ENCODE results near the gene LMX1A. TPM values are rescaled to one million over a fixed set of nuclear protein-coding genes. Genes with fewer than 3 reads are reported as not detected.

Gene LMX1A
- total RNA-seq, 2 experiments from 2014 or later: not detected

DNA sequence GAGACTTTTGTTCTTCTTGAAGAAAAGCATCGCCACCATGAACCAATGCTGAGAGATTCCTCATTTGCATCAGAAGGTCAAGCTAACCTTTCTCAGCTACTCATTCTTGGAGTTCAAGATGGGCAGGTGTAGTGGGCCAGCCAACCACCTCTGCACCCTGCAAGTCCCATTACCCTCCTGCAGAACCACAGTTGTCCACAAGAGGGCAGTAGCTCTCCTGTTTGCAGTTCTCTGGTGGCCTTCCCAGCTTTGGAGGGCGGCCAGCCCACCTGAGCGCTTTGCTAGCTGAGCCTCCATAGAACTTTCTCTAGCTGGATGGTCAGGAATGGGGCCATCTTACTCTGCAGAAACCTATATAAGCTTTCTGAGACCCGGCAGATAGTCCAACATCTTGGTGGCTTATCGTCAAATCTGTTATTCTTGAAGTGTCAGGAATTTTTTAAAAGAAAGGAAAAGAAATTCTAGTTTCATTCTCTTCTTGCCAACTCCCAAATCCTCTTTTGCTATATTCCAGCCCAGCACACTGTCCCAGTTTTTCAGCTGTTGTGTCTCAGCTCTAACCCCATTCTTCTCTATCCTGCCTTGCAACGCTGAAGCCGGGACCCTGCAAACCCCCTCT is 11.0 kb upstream of the LMX1A start:
- ChIA-PET CTCF (interaction anchor here (0.6 to 2.1 kb wide), 14 partner anchors 9 to 548 kb away, joined by 3 to 20 read pairs (median 4); no protein-coding TSS in a partner anchor), POLR2A (interaction anchor here (1.3 kb wide), 1 partner anchor 26 kb away, joined by 3 read pairs; no protein-coding TSS in a partner anchor)
- Mint-ChIP-seq H3K27ac (no peak overlapping the region), H3K36me3 (ENCODE audit: low read depth) (no peaks in the 10 kb centered on the region), H3K4me3 (no peak overlapping the region), H3K4me1 (ENCODE audit: low read depth) (no peaks in the 10 kb centered on the region), H3K9me3 (no peaks in the 10 kb centered on the region), H3K27me3 (peaks cover 79% of the 10 kb centered on the region)
- no peak overlapping the region for H3K27ac ChIP-seq (ENCODE audit: low read depth in 1 of 2, low read length in 2 of 2)
- peaks cover 13 to 48% of the 10 kb centered on the region in 2 experiments for H3K27me3 ChIP-seq (ENCODE audit: control insufficient read depth in 1 of 2, insufficient read depth in 2 of 2, low read length in 2 of 2)
- DNase-seq: peak; percentile 59 to 84 (median 74)
- TF ChIP-seq, protein P1, sequence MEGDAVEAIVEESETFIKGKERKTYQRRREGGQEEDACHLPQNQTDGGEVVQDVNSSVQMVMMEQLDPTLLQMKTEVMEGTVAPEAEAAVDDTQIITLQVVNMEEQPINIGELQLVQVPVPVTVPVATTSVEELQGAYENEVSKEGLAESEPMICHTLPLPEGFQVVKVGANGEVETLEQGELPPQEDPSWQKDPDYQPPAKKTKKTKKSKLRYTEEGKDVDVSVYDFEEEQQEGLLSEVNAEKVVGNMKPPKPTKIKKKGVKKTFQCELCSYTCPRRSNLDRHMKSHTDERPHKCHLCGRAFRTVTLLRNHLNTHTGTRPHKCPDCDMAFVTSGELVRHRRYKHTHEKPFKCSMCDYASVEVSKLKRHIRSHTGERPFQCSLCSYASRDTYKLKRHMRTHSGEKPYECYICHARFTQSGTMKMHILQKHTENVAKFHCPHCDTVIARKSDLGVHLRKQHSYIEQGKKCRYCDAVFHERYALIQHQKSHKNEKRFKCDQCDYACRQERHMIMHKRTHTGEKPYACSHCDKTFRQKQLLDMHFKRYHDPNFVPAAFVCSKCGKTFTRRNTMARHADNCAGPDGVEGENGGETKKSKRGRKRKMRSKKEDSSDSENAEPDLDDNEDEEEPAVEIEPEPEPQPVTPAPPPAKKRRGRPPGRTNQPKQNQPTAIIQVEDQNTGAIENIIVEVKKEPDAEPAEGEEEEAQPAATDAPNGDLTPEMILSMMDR (IDR thresholded peaks at IDR 0.05): peak; percentile 97
- peaks cover 6% of the 10 kb centered on the region for H3K4me1 ChIP-seq (ENCODE audit: insufficient read depth, low read length)
- intact Hi-C loops (cut with DNase I, micrococcal nuclease): loop anchor here in 1 of 2 experiments (1.0 kb wide), 1 partner anchor 226 kb away; no protein-coding TSS in a partner anchor
- no peak overlapping the region for H3K4me3 ChIP-seq (ENCODE audit: low read length)
- H3K36me3 ChIP-seq (ENCODE audit: insufficient read depth, low read length): no peaks in the 10 kb centered on the region
- peak; percentile 65 for ATAC-seq (ENCODE audit: poor library complexity)
- H3K9me3 ChIP-seq (ENCODE audit: control insufficient read depth in 1 of 2, insufficient read depth in 1 of 2, low read length in 2 of 2): no peaks in the 10 kb centered on the region

DNA sequence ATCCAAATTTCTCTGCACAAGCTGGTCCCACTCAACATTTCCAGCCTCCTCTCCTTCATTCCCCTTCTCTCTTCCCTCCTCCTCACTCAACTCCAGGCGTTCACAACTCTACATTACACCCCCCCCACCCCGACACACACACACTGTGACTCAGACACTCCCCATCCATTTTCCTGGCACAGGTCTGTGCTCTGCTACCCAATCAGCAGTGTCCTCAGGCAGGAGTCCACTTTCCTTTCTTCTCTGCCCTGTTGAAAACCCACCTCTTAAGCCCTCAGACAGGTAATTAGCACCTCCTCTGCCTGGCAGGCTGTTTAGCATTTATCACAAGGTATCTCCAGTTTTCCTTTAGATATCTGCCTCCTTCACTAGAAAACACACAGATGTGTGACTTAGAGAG is 8.8 kb upstream of the LMX1A start:
- H3K9me3 Mint-ChIP-seq: no peaks in the 10 kb centered on the region
- no peak for ATAC-seq (ENCODE audit: poor library complexity)
- H3K4me1 Mint-ChIP-seq (ENCODE audit: low read depth): no peaks in the 10 kb centered on the region
- no peaks in the 10 kb centered on the region for H3K9me3 ChIP-seq (ENCODE audit: control insufficient read depth in 1 of 2, insufficient read depth in 1 of 2, low read length in 2 of 2)
- peaks cover 6% of the 10 kb centered on the region for H3K4me1 ChIP-seq (ENCODE audit: insufficient read depth, low read length)
- no peak overlapping the region for H3K4me3 ChIP-seq (ENCODE audit: low read length)
- no peak overlapping the region for H3K27ac Mint-ChIP-seq
- CTCF ChIA-PET: no interaction called here
- H3K36me3 ChIP-seq (ENCODE audit: insufficient read depth, low read length): no peaks in the 10 kb centered on the region
- H3K27me3 Mint-ChIP-seq: peaks cover 77% of the 10 kb centered on the region
- DNase-seq: no peak
- peaks cover 19 to 47% of the 10 kb centered on the region in 2 experiments for H3K27me3 ChIP-seq (ENCODE audit: control insufficient read depth in 1 of 2, insufficient read depth in 2 of 2, low read length in 2 of 2)
- H3K4me3 Mint-ChIP-seq: no peak overlapping the region
- no peaks in the 10 kb centered on the region for H3K36me3 Mint-ChIP-seq (ENCODE audit: low read depth)
- H3K27ac ChIP-seq (ENCODE audit: low read depth in 1 of 2, low read length in 2 of 2): no peak overlapping the region
- POLR2A ChIA-PET: no interaction called here
- TF ChIP-seq, protein P1 (IDR thresholded peaks at IDR 0.05): no peak
- intact Hi-C loops (cut with DNase I, micrococcal nuclease): no loop called here

DNA sequence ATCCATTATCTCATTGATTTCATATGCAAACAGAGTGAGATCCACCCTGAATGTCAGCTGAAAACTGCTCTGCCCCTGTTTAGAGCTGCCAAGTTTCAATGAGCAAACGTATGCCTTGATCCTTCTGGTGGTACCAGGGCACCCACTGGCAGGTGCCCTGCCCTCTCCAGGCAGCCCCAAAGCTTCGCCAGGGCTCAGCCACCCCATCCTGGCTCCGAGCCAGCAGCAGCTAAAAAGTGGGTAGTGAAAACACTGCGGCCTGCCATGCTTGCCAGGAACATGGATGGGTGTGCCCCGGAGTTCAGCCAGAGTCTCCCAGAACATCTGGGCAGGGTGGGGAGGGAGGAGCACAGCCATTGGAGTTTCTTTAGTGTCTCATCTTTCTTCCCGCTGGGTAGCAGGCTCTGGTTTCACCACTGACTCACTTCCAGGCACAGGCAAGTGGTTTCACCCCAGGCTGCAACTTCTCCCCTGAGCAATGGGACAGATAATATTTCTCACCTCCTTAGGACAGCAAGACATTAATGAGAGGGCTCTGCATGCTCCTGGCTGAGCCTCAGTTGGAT is 8.1 kb upstream of the LMX1A start:
- intact Hi-C loops (cut with DNase I, micrococcal nuclease): no loop called here
- Histone ChIP-seq H3K4me1 (ENCODE audit: insufficient read depth, low read length) (peaks cover 6% of the 10 kb centered on the region), H3K36me3 (ENCODE audit: insufficient read depth, low read length) (no peaks in the 10 kb centered on the region), H3K27me3 (ENCODE audit: control insufficient read depth in 1 of 2, insufficient read depth in 2 of 2, low read length in 2 of 2) (peaks cover 19 to 43% of the 10 kb centered on the region in 2 experiments), H3K27ac (ENCODE audit: low read depth in 1 of 2, low read length in 2 of 2) (no peak overlapping the region), H3K4me3 (ENCODE audit: low read length) (no peak overlapping the region), H3K9me3 (ENCODE audit: control insufficient read depth in 1 of 2, insufficient read depth in 1 of 2, low read length in 2 of 2) (no peaks in the 10 kb centered on the region)
- Mint-ChIP-seq H3K4me1 (ENCODE audit: low read depth) (no peaks in the 10 kb centered on the region), H3K27me3 (peaks cover 76% of the 10 kb centered on the region), H3K27ac (no peak overlapping the region), H3K36me3 (ENCODE audit: low read depth) (no peaks in the 10 kb centered on the region), H3K9me3 (no peaks in the 10 kb centered on the region), H3K4me3 (no peak overlapping the region)
- TF ChIP-seq, protein P1 (IDR thresholded peaks at IDR 0.05): no peak
- ATAC-seq (ENCODE audit: poor library complexity) (no peak), DNase-seq (no peak)
- CTCF ChIA-PET: interaction anchor here (1.0 kb wide), 1 partner anchor 12 kb away, joined by 3 read pairs; no protein-coding TSS in a partner anchor
- POLR2A ChIA-PET: no interaction called here
